Pulmonary artery endothelial cell (primary cell): Measurements from ENCODE around the gene LIMCH1. TPM values are rescaled to one million over a fixed set of nuclear protein-coding genes. Genes with fewer than 3 reads are reported as not detected.
"Not testable (repeated sequence)": the region's sequence is repeated elsewhere in the genome, so short reads cannot be mapped to it uniquely, and the experiment has no call there.

Source experiments
- DNase-seq: peaks from one replicate; pipeline ENCODE4 v3.0.0-alpha.2; 2011; ENCODE audit warnings: low read depth, low spot score
- total RNA-seq: library from RNA; depleted of rRNA; stranded (reverse); fragments of >200 nt; gene quantifications from 2 replicates; pipeline ENCODE4 v1.2.3, GENCODE V29; 2014

The LIMCH1 gene
- total RNA-seq, 1 donor from 2014 or later: 24.1 TPM

- no peak for DNase-seq
Observed at GRCh38 chr4:41719417-41719816, 181.5 kb downstream of the LIMCH1 start.

- no peak for DNase-seq
Observed at GRCh38 chr4:41722181-41722580, 184.2 kb downstream of the LIMCH1 start.

GRCh38 chr4:41723286-41723685 lies 185.3 kb downstream of the LIMCH1 start:
- no peak for DNase-seq

- DNase-seq: no peak
Observed at GRCh38 chr4:41725254-41725653, 187.3 kb downstream of the LIMCH1 start.

- DNase-seq: no peak
Observed at GRCh38 chr4:41727861-41728572, 190.1 kb downstream of the LIMCH1 start.

- no peak for DNase-seq
Observed at GRCh38 chr4:41728573-41728913, 190.6 kb downstream of the LIMCH1 start.

- no peak for DNase-seq
Observed at GRCh38 chr4:41731569-41732126, 193.7 kb downstream of the LIMCH1 start.

GRCh38 chr4:41734371-41734770 lies 196.4 kb downstream of the LIMCH1 start:
- no peak for DNase-seq

- not testable (repeated sequence) for DNase-seq
Observed at GRCh38 chr4:41737491-41737890, 199.5 kb downstream of the LIMCH1 start.

GRCh38 chr4:41741354-41741753 lies 203.4 kb downstream of the LIMCH1 start:
- no peak for DNase-seq

GRCh38 chr4:41744572-41745291 lies 206.8 kb downstream of the LIMCH1 start:
- no peak for DNase-seq

GRCh38 chr4:41745292-41746024 lies 207.5 kb downstream of the LIMCH1 start:
- DNase-seq: no peak

- no peak for DNase-seq
Observed at GRCh38 chr4:41746025-41746439, 208.1 kb downstream of the LIMCH1 start.

GRCh38 chr4:41746440-41747229 lies 208.7 kb downstream of the LIMCH1 start:
- DNase-seq: no peak

GRCh38 chr4:41747230-41748055 lies 209.5 kb downstream of the LIMCH1 start:
- no peak for DNase-seq

- no peak for DNase-seq
Observed at GRCh38 chr4:41748074-41748570, 210.2 kb downstream of the LIMCH1 start.

GRCh38 chr4:41748571-41749475 lies 210.9 kb downstream of the LIMCH1 start, which contains the start of gene PHOX2B:
TSS of gene PHOX2B (minus strand) at chr4:41748725. CDS start at chr4:41748610, 115 bp downstream.
- no peak for DNase-seq

GRCh38 chr4:41749631-41750039 lies 211.7 kb downstream of the LIMCH1 start:
- DNase-seq: no peak
